Smooth muscle cell (in vitro differentiated cells): ENCODE results near the gene ALG14. TPM values are rescaled to one million over a fixed set of nuclear protein-coding genes. Genes with fewer than 3 reads are reported as not detected.

Experiments
- DNase-seq: peaks from one replicate; lab custom pipeline; 2025; ENCODE audit not compliant: unreplicated experiment; lab: John Stamatoyannopoulos, UW
- H2AFZ ChIP-seq: fragments of 200-600 bp; sonication (generic); 2 replicates; pipeline ENCODE4 v1.6.0; 2016; ENCODE audit warnings: antibody characterized with exemption, low read depth, mild to moderate bottlenecking
- H3F3A ChIP-seq: fragments of 200-600 bp; sonication (generic); 2 replicates; pipeline ENCODE4 v1.6.0; 2017; ENCODE audit warnings: antibody characterized with exemption, low read depth
- H3K27ac ChIP-seq: fragments of 200-600 bp; sonication (generic); 2 replicates; pipeline ENCODE4 v1.5.1; 2016; ENCODE audit warnings: low read depth, mild to moderate bottlenecking
- H3K27me3 ChIP-seq: fragments of 200-600 bp; sonication (generic); 2 replicates; pipeline ENCODE4 v1.6.1; 2016; ENCODE audit warnings: low read depth, mild to moderate bottlenecking
- H3K36me3 ChIP-seq: fragments of 200-600 bp; sonication (generic); 2 replicates; pipeline ENCODE4 v1.5.1; 2016; ENCODE audit warnings: low read depth
- H3K4me1 ChIP-seq: fragments of 200-600 bp; sonication (generic); 2 replicates; pipeline ENCODE4 v1.5.1; 2016; ENCODE audit warnings: low read depth
- H3K4me2 ChIP-seq: fragments of 200-600 bp; sonication (generic); 2 replicates; pipeline ENCODE4 v1.6.0; 2016; ENCODE audit warnings: mild to moderate bottlenecking
- H3K4me3 ChIP-seq: fragments of 200-600 bp; sonication (generic); 2 replicates; pipeline ENCODE4 v1.5.1; 2016; ENCODE audit warnings: mild to moderate bottlenecking
- H3K79me2 ChIP-seq: fragments of 200-600 bp; sonication (generic); 2 replicates; pipeline ENCODE4 v1.6.0; 2016; ENCODE audit warnings: low read depth, mild to moderate bottlenecking
- H3K9ac ChIP-seq: fragments of 200-600 bp; sonication (generic); 2 replicates; pipeline ENCODE4 v1.6.0; 2016; ENCODE audit warnings: low read depth
- H3K9me3 ChIP-seq: fragments of 200-600 bp; sonication (generic); replicated peaks from 2 replicates; pipeline ENCODE4 v1.5.1; 2016; ENCODE audit warnings: low read depth
- H4K20me1 ChIP-seq: fragments of 200-600 bp; sonication (generic); 2 replicates; pipeline ENCODE4 v1.6.0; 2016; ENCODE audit warnings: low read depth
- CTCF ChIP-seq: fragments of 200-600 bp; sonication (generic); IDR thresholded peaks from 2 replicates; pipeline ENCODE4 v1.5.1; 2017; ENCODE audit warnings: borderline replicate concordance, mild to moderate bottlenecking, antibody characterized with exemption; ENCODE audit not compliant: insufficient read depth, poor library complexity, severe bottlenecking
- WGBS: methylation state at CpG from one replicate; pipeline ENCODE4 v1.1.7; 2016; ENCODE audit warnings: low lambda C conversion rate; 5-methylcytosine and 5-hydroxymethylcytosine counted together
- polyA plus RNA-seq: library from polyadenylated mRNA; unstranded; fragments of >200 nt; fragmentation: Nextera tagmentation; extraction: Ambion mirVana; gene quantifications from 2 replicates; pipeline ENCODE4 v1.2.1, GENCODE V29; 2016
- total RNA-seq: library from RNA; depleted of rRNA; stranded (reverse); fragments of >200 nt; gene quantifications from 2 replicates; pipeline ENCODE4 v1.2.3, GENCODE V29; 2014

Gene ALG14
- total and polyA plus RNA-seq, 2 experiments from 2014 or later: 2.4 to 5.5 TPM

GRCh38 chr1:94993931-94994645, 78.7 kb downstream of the ALG14 start:
- DNase-seq: no peak
- no peak for TF ChIP-seq CTCF

DNA sequence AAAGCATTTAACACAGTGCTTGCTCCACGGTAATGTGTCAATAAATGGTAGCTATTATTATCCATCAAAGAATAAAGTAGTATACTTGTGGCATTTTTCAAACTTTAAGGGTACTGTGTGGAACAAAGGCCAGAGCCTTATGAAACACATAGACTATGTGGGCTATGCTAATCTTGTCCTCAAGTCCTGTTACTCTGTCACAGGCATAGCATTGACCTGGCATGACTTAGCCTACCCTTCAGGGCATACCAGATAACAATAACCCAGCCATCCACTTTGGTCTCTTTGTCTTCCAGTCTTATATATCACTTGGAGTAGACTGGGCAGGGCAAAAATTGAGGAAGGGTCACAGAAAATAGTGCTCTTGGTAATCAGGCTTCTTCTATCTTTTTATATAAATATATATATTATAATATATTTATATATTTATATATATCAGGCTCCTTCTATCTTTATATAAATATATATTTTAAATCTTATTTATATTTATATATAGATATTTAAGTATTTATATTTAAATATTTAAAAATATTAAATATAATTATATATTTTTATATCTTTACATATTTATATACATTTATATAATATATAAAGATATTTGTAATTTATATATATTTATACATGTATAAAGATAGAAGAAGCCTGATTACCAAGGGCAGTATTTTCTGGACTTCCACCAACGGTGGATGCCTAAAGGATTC, 79.7 kb downstream of the ALG14 start:
- H3K79me2 ChIP-seq: no peaks in the 10 kb centered on the region

More at GRCh38 chr1:94993931-94994645, 78.7 kb downstream of the ALG14 start:
- Histone ChIP-seq H3K27ac (no peak overlapping the region), H3F3A (no peaks in the 10 kb centered on the region), H3K27me3 (no peaks in the 10 kb centered on the region), H4K20me1 (no peaks in the 10 kb centered on the region), H3K36me3 (no peaks in the 10 kb centered on the region), H3K4me1 (peaks cover 20% of the 10 kb centered on the region), H3K79me2 (no peaks in the 10 kb centered on the region), H3K4me3 (no peak overlapping the region), H3K9me3 (no peaks in the 10 kb centered on the region), H2AFZ (no peak overlapping the region), H3K9ac (no peak overlapping the region), H3K4me2 (no peak overlapping the region)
- 70% methylated on average over 4 of the region's 4 CpGs for WGBS

GRCh38 chr1:94992161-94992560, 80.6 kb downstream of the ALG14 start:
- Histone ChIP-seq H3K9ac (no peak overlapping the region), H3K36me3 (no peaks in the 10 kb centered on the region), H2AFZ (no peak overlapping the region), H3K27ac (no peak overlapping the region), H3K79me2 (no peaks in the 10 kb centered on the region), H3K4me2 (no peak overlapping the region), H3F3A (no peaks in the 10 kb centered on the region), H4K20me1 (no peaks in the 10 kb centered on the region), H3K9me3 (no peaks in the 10 kb centered on the region), H3K4me3 (no peak overlapping the region), H3K27me3 (no peaks in the 10 kb centered on the region), H3K4me1 (peaks cover 8% of the 10 kb centered on the region)
- WGBS: 79% methylated on average over 5 of the region's 5 CpGs
- no peak for TF ChIP-seq CTCF
- DNase-seq: no peak

More for the DNA sequence above, 79.7 kb downstream of the ALG14 start:
- peaks cover 16% of the 10 kb centered on the region for H3K4me1 ChIP-seq
- DNase-seq: no peak
- no peaks in the 10 kb centered on the region for H3F3A ChIP-seq
- no peak overlapping the region for H3K4me2 ChIP-seq
- no peak overlapping the region for H3K9ac ChIP-seq
- no peak for TF ChIP-seq CTCF
- H3K27me3 ChIP-seq: no peaks in the 10 kb centered on the region
- H3K9me3 ChIP-seq: no peaks in the 10 kb centered on the region
- no peaks in the 10 kb centered on the region for H3K36me3 ChIP-seq
- H3K4me3 ChIP-seq: no peak overlapping the region
- no peaks in the 10 kb centered on the region for H4K20me1 ChIP-seq
- no peak overlapping the region for H3K27ac ChIP-seq
- WGBS: 61% methylated on average over 2 of the region's 2 CpGs
- no peak overlapping the region for H2AFZ ChIP-seq
